GM12878 (cell line): Measurements from ENCODE around the gene ARPC1A.

ENCODE experiments used
- LARP7 ChIP-seq: fragments of 450-650 bp; IDR thresholded peaks from 2 replicates; pipeline ENCODE4 v1.6.1; 2017; ENCODE audit warnings: mild to moderate bottlenecking
- POLR2A ChIP-seq: IDR thresholded peaks from 2 replicates; pipeline ENCODE4 v1.6.1; 2011; ENCODE audit warnings: low read depth, mild to moderate bottlenecking, low read length
- RAD21 ChIP-seq: IDR thresholded peaks from 2 replicates; pipeline ENCODE4 v1.6.1; 2011; ENCODE audit warnings: mild to moderate bottlenecking, low read depth, low read length, moderate library complexity; ENCODE audit not compliant: insufficient read depth
- SMC3 ChIP-seq: IDR thresholded peaks from 2 replicates; pipeline ENCODE4 v1.6.1; 2011; ENCODE audit warnings: low read length, improper control_type of control experiment, borderline replicate concordance
- TF ChIP-seq, protein P1 (sequence below): IDR thresholded peaks from 2 replicates; pipeline ENCODE4 v1.6.1; 2011; ENCODE audit warnings: low read depth, mild to moderate bottlenecking, low read length, moderate library complexity, borderline replicate concordance; ENCODE audit errors: extremely low read depth

DNA sequence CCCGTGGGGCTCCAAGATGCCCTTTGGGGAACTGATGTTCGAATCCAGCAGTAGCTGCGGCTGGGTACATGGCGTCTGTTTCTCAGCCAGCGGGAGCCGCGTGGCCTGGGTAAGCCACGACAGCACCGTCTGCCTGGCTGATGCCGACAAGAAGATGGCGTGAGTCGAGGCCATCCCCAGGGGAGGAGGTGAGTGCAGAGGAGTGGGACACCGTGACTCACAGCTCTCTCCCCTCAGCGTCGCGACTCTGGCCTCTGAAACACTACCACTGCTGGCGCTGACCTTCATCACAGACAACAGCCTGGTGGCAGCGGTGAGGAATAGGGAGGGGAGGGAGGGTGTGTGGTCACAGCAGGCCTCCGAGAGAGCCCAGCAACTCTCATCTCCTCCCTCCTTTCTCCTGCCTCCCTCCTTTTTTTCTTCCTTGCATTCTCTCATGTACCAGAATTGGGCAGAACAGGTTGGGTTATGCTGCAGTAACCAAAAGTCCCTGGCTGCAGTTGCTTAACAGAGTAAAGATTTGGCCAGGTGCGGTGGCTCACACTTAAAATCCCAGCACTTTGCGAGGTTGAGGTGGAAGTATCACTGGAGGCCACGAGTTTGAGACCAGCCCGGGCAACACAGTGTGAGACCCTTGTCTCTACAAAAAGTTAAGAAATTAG is 65.4 kb downstream of the ARPC1A start:
- TF ChIP-seq RAD21, result no peak
- TF ChIP-seq POLR2A, result peak; percentile 67
- no peak for TF ChIP-seq LARP7
- TF ChIP-seq, protein P1, sequence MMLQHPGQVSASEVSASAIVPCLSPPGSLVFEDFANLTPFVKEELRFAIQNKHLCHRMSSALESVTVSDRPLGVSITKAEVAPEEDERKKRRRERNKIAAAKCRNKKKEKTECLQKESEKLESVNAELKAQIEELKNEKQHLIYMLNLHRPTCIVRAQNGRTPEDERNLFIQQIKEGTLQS, result no peak
- no peak for TF ChIP-seq SMC3
